ENCODE measurements around the gene SMAD5.

The SMAD5 gene

GRCh38 chr5:136129445-136129844, 3.2 kb upstream of the SMAD5 start:
- no peak overlapping the region for H3K27ac ChIP-seq (ENCODE audit: low read depth, low read length, poor library complexity, severe bottlenecking)
- H3K9me3 ChIP-seq (ENCODE audit: low read length), result no peaks in the 10 kb centered on the region
- no peak overlapping the region for H3K4me2 ChIP-seq (ENCODE audit: low read length)
- H3K79me2 ChIP-seq (ENCODE audit: insufficient read depth, low read length), result peaks cover 13% of the 10 kb centered on the region
- no peak overlapping the region for H3K9ac ChIP-seq (ENCODE audit: low read length)
- H3F3A ChIP-seq (ENCODE audit: insufficient read depth, low read length), result no peaks in the 10 kb centered on the region
- H3K9me2 ChIP-seq (ENCODE audit: low read depth, low read length), result no peaks in the 10 kb centered on the region
- peaks cover 13% of the 10 kb centered on the region for H3K4me1 ChIP-seq (ENCODE audit: insufficient read depth, low read length, severe bottlenecking)
- TF ChIP-seq CTCF (IDR thresholded peaks at IDR 0.05; ENCODE audit: low read length), result no peak
- no peak for TF ChIP-seq EZH2 (IDR thresholded peaks at IDR 0.05; ENCODE audit: borderline replicate concordance, low read length)
- no peak overlapping the region for H3K4me3 ChIP-seq (ENCODE audit: low read depth, low read length, poor library complexity, severe bottlenecking)
- H3K27me3 ChIP-seq (ENCODE audit: insufficient read depth, low read length), result no peaks in the 10 kb centered on the region
- no peak overlapping the region for H2AFZ ChIP-seq (ENCODE audit: low read length)
- no peaks in the 10 kb centered on the region for H4K20me1 ChIP-seq (ENCODE audit: insufficient read depth, low read length)
- no peaks in the 10 kb centered on the region for H3K36me3 ChIP-seq (ENCODE audit: insufficient read depth, low read length)

- Histone ChIP-seq H3K79me2 (ENCODE audit: insufficient read depth, low read length) (peaks cover 24% of the 10 kb centered on the region), H3F3A (ENCODE audit: insufficient read depth, low read length) (no peaks in the 10 kb centered on the region), H3K9ac (ENCODE audit: low read length) (no peak overlapping the region), H3K4me3 (ENCODE audit: low read depth, low read length, poor library complexity, severe bottlenecking) (no peak overlapping the region), H3K9me3 (ENCODE audit: low read length) (no peaks in the 10 kb centered on the region), H3K36me3 (ENCODE audit: insufficient read depth, low read length) (no peaks in the 10 kb centered on the region), H3K4me1 (ENCODE audit: insufficient read depth, low read length, severe bottlenecking) (peaks cover 23% of the 10 kb centered on the region), H3K27me3 (ENCODE audit: insufficient read depth, low read length) (no peaks in the 10 kb centered on the region), H3K27ac (ENCODE audit: low read depth, low read length, poor library complexity, severe bottlenecking) (no peak overlapping the region), H3K9me2 (ENCODE audit: low read depth, low read length) (no peaks in the 10 kb centered on the region), H2AFZ (ENCODE audit: low read length) (no peak overlapping the region), H3K4me2 (ENCODE audit: low read length) (no peak overlapping the region), H4K20me1 (ENCODE audit: insufficient read depth, low read length) (no peaks in the 10 kb centered on the region)
- TF ChIP-seq EZH2 (IDR thresholded peaks at IDR 0.05; ENCODE audit: borderline replicate concordance, low read length), result no peak
Measured at GRCh38 chr5:136130581-136130980, 2.1 kb upstream of the SMAD5 start.

GRCh38 chr5:136132087-136132486, 558 bp upstream of the SMAD5 start:
- peak overlapping the region; percentile 91 for H3K9ac ChIP-seq (ENCODE audit: low read length)
- TF ChIP-seq CTCF (IDR thresholded peaks at IDR 0.05; ENCODE audit: low read length) (no peak), EZH2 (IDR thresholded peaks at IDR 0.05; ENCODE audit: borderline replicate concordance, low read length) (no peak)
- 0 out of 2 replicates have a peak, but pooled peaks cover 6% of the 10 kb centered on the region for H3K36me3 ChIP-seq (ENCODE audit: insufficient read depth, low read length)
- no peak overlapping the region for H3K27ac ChIP-seq (ENCODE audit: low read depth, low read length, poor library complexity, severe bottlenecking)
- no peaks in the 10 kb centered on the region for H3K9me3 ChIP-seq (ENCODE audit: low read length)
- H3K9me2 ChIP-seq (ENCODE audit: low read depth, low read length), result no peaks in the 10 kb centered on the region
- H3K4me1 ChIP-seq (ENCODE audit: insufficient read depth, low read length, severe bottlenecking), result peaks cover 23% of the 10 kb centered on the region
- peak overlapping the region; percentile 92 for H3K4me2 ChIP-seq (ENCODE audit: low read length)
- H3K27me3 ChIP-seq (ENCODE audit: insufficient read depth, low read length), result no peaks in the 10 kb centered on the region
- H3K4me3 ChIP-seq (ENCODE audit: low read depth, low read length, poor library complexity, severe bottlenecking), result peak overlapping the region; percentile 90
- no peaks in the 10 kb centered on the region for H3F3A ChIP-seq (ENCODE audit: insufficient read depth, low read length)
- H2AFZ ChIP-seq (ENCODE audit: low read length), result peak overlapping the region; percentile 99
- no peaks in the 10 kb centered on the region for H4K20me1 ChIP-seq (ENCODE audit: insufficient read depth, low read length)
- peaks cover 39% of the 10 kb centered on the region for H3K79me2 ChIP-seq (ENCODE audit: insufficient read depth, low read length)

- Histone ChIP-seq H3K4me3 (ENCODE audit: low read depth, low read length, poor library complexity, severe bottlenecking) (peak overlapping the region; percentile 90), H3K9me3 (ENCODE audit: low read length) (no peaks in the 10 kb centered on the region), H3K79me2 (ENCODE audit: insufficient read depth, low read length) (peaks cover 52% of the 10 kb centered on the region), H3K27me3 (ENCODE audit: insufficient read depth, low read length) (no peaks in the 10 kb centered on the region), H3K4me1 (ENCODE audit: insufficient read depth, low read length, severe bottlenecking) (peaks cover 28% of the 10 kb centered on the region), H3K9ac (ENCODE audit: low read length) (peak overlapping the region; percentile 91), H3K4me2 (ENCODE audit: low read length) (peak overlapping the region; percentile 92), H3F3A (ENCODE audit: insufficient read depth, low read length) (no peaks in the 10 kb centered on the region), H3K9me2 (ENCODE audit: low read depth, low read length) (no peaks in the 10 kb centered on the region), H3K36me3 (ENCODE audit: insufficient read depth, low read length) (peaks cover 15% of the 10 kb centered on the region), H4K20me1 (ENCODE audit: insufficient read depth, low read length) (no peaks in the 10 kb centered on the region), H2AFZ (ENCODE audit: low read length) (peak overlapping the region; percentile 76; the same call in 1 of the 2 replicates), H3K27ac (ENCODE audit: low read depth, low read length, poor library complexity, severe bottlenecking) (peak overlapping the region; percentile 56)
- TF ChIP-seq EZH2 (IDR thresholded peaks at IDR 0.05; ENCODE audit: borderline replicate concordance, low read length) (no peak), CTCF (IDR thresholded peaks at IDR 0.05; ENCODE audit: low read length) (no peak)
Measured at GRCh38 chr5:136133222-136133921, 727 bp downstream of the SMAD5 start.
